ENCODE results near the gene UCN2. TPM values are rescaled to one million over a fixed set of nuclear protein-coding genes. Genes with fewer than 3 reads are reported as not detected.

UCN2 gene
- total RNA-seq, 1 experiment from 2014 or later: 1.8 TPM

- TF ChIP-seq SIN3A (IDR thresholded peaks at IDR 0.05; ENCODE audit: borderline replicate concordance, insufficient read depth, low read depth, low read length) (no peak), REST (IDR thresholded peaks at IDR 0.05; ENCODE audit: insufficient read depth in 1 of 2, low read depth in 2 of 2, low read length in 1 of 2) (no peak), CTCF (IDR thresholded peaks at IDR 0.05) (no peak), TCF7L2 (IDR thresholded peaks at IDR 0.05; ENCODE audit: low read depth, low read length) (no peak), POLR2AphosphoS5 (IDR thresholded peaks at IDR 0.05; ENCODE audit: low read depth, low read length) (no peak)
- Histone ChIP-seq H3K9me3 (ENCODE audit: control insufficient read depth, insufficient read depth, low read depth, low read length) (no peaks in the 10 kb centered on the region), H3K4me3 (ENCODE audit: low read depth in 2 of 2, low read length in 2 of 2) (no peak overlapping the region), H3K4me1 (ENCODE audit: control insufficient read depth, insufficient read depth, low read length) (peaks cover 24% of the 10 kb centered on the region), H3K27me3 (ENCODE audit: control insufficient read depth, insufficient read depth, low read length) (no peaks in the 10 kb centered on the region), H3K27ac (ENCODE audit: low read length) (no peak overlapping the region), H3K36me3 (ENCODE audit: control insufficient read depth, insufficient read depth, low read length) (no peaks in the 10 kb centered on the region)
- in situ Hi-C loops (cut with HindIII; ENCODE audit: low pct_unique_long_range_greater_than_20kb, low sequenced_read_pairs): no loop called here
- no peak for DNase-seq (ENCODE audit: low read depth, low spot score)
- ATAC-seq: no peak
- POLR2A ChIA-PET: interaction anchor here (0.7 kb wide), 1 partner anchor 15 kb away, joined by 7 read pairs; no protein-coding TSS in a partner anchor
- intact Hi-C loops (cut with micrococcal nuclease; ENCODE audit: unreplicated experiment): no loop called here
- CTCF ChIA-PET: no interaction called here
- no TSS peak for BruUV-seq (replicated peaks)
Observed at GRCh38 chr3:48593337-48593736, 29.8 kb upstream of the UCN2 start.

- POLR2A ChIA-PET: no interaction called here
- in situ Hi-C loops (cut with HindIII; ENCODE audit: low pct_unique_long_range_greater_than_20kb, low sequenced_read_pairs) (no loop called here), intact Hi-C loops (cut with micrococcal nuclease; ENCODE audit: unreplicated experiment) (no loop called here)
- H3K4me1 ChIP-seq (ENCODE audit: control insufficient read depth, insufficient read depth, low read length): peaks cover 17% of the 10 kb centered on the region
- TSS peak; percentile 50 for BruUV-seq (replicated peaks)
- H3K36me3 ChIP-seq (ENCODE audit: control insufficient read depth, insufficient read depth, low read length): no peaks in the 10 kb centered on the region
- CTCF ChIA-PET: no interaction called here
- H3K27ac ChIP-seq (ENCODE audit: low read length): no peak overlapping the region
- H3K4me3 ChIP-seq (ENCODE audit: low read depth in 2 of 2, low read length in 2 of 2): no peak overlapping the region
- H3K27me3 ChIP-seq (ENCODE audit: control insufficient read depth, insufficient read depth, low read length): no peaks in the 10 kb centered on the region
- no peak for ATAC-seq
- TF ChIP-seq POLR2AphosphoS5 (IDR thresholded peaks at IDR 0.05; ENCODE audit: low read depth, low read length): no peak
- no peak for TF ChIP-seq CTCF (IDR thresholded peaks at IDR 0.05)
- TF ChIP-seq SIN3A (IDR thresholded peaks at IDR 0.05; ENCODE audit: borderline replicate concordance, insufficient read depth, low read depth, low read length): no peak
- no peak for TF ChIP-seq REST (IDR thresholded peaks at IDR 0.05; ENCODE audit: insufficient read depth in 1 of 2, low read depth in 2 of 2, low read length in 1 of 2)
- TF ChIP-seq TCF7L2 (IDR thresholded peaks at IDR 0.05; ENCODE audit: low read depth, low read length): no peak
- no peak for DNase-seq (ENCODE audit: low read depth, low spot score)
- H3K9me3 ChIP-seq (ENCODE audit: control insufficient read depth, insufficient read depth, low read depth, low read length): no peaks in the 10 kb centered on the region
Observed at GRCh38 chr3:48592519-48593087, 29.0 kb upstream of the UCN2 start.
